ENCODE measurements around the gene COL17A1. TPM values are rescaled to one million over a fixed set of nuclear protein-coding genes. Genes with fewer than 3 reads are reported as not detected.

COL17A1 gene
- total and polyA plus RNA-seq, 2 experiments from 2014 or later, result 1.1 to 1.3 TPM

DNA sequence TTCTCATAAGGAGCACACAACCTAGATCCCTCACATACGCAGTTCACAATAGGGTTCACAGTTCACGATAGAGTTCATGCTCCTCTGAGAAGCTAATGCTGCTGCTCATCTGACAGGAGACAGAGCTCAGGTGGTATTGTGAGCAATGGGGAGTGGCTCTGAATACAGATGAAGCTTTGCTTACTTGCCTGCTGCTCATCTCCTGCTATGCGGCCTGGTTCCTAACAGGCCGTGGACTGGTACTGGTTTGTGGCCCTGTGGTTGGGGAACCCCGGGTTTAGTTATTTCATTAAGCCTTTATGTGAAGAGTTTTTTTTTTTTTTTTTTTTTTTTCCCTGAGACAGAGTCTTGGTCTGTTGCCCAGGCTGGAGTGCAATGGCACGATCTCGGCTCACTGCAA lies 99.3 kb downstream of the COL17A1 start:
- ATAC-seq (no peak), DNase-seq (ENCODE audit: low spot score) (no peak)
- Mint-ChIP-seq H3K4me1 (peaks cover 10% of the 10 kb centered on the region), H3K4me3 (no peak overlapping the region), H3K27me3 (ENCODE audit: insufficient read depth, low read depth, poor library complexity) (no peaks in the 10 kb centered on the region), H3K9me3 (no peaks in the 10 kb centered on the region), H3K36me3 (ENCODE audit: low read depth) (no peaks in the 10 kb centered on the region), H3K27ac (no peak overlapping the region)
- Histone ChIP-seq H3K27me3 (ENCODE audit: insufficient read depth) (no peaks in the 10 kb centered on the region), H3F3A (replicated peaks; ENCODE audit: low read depth) (no peaks in the 10 kb centered on the region), H3K9me2 (ENCODE audit: insufficient read depth) (no peaks in the 10 kb centered on the region), H3K4me3 (no peak overlapping the region), H3K79me2 (replicated peaks; ENCODE audit: insufficient read depth) (peaks cover 13% of the 10 kb centered on the region; the same call in 1 of the 2 replicates), H3K36me3 (ENCODE audit: insufficient read depth) (no peaks in the 10 kb centered on the region), H3K4me1 (ENCODE audit: insufficient read depth) (peaks cover 10% of the 10 kb centered on the region), H3K4me2 (no peak overlapping the region), H2AFZ (no peak overlapping the region), H4K20me1 (replicated peaks; ENCODE audit: insufficient read depth) (0 out of 2 replicates have a peak, but pooled peaks cover 4% of the 10 kb centered on the region), H3K27ac (ENCODE audit: low read depth) (no peak overlapping the region)
- no peak for TF ChIP-seq STAT1 (IDR thresholded peaks at IDR 0.05; ENCODE audit: unreplicated experiment)
- TF ChIP-seq, protein P1, sequence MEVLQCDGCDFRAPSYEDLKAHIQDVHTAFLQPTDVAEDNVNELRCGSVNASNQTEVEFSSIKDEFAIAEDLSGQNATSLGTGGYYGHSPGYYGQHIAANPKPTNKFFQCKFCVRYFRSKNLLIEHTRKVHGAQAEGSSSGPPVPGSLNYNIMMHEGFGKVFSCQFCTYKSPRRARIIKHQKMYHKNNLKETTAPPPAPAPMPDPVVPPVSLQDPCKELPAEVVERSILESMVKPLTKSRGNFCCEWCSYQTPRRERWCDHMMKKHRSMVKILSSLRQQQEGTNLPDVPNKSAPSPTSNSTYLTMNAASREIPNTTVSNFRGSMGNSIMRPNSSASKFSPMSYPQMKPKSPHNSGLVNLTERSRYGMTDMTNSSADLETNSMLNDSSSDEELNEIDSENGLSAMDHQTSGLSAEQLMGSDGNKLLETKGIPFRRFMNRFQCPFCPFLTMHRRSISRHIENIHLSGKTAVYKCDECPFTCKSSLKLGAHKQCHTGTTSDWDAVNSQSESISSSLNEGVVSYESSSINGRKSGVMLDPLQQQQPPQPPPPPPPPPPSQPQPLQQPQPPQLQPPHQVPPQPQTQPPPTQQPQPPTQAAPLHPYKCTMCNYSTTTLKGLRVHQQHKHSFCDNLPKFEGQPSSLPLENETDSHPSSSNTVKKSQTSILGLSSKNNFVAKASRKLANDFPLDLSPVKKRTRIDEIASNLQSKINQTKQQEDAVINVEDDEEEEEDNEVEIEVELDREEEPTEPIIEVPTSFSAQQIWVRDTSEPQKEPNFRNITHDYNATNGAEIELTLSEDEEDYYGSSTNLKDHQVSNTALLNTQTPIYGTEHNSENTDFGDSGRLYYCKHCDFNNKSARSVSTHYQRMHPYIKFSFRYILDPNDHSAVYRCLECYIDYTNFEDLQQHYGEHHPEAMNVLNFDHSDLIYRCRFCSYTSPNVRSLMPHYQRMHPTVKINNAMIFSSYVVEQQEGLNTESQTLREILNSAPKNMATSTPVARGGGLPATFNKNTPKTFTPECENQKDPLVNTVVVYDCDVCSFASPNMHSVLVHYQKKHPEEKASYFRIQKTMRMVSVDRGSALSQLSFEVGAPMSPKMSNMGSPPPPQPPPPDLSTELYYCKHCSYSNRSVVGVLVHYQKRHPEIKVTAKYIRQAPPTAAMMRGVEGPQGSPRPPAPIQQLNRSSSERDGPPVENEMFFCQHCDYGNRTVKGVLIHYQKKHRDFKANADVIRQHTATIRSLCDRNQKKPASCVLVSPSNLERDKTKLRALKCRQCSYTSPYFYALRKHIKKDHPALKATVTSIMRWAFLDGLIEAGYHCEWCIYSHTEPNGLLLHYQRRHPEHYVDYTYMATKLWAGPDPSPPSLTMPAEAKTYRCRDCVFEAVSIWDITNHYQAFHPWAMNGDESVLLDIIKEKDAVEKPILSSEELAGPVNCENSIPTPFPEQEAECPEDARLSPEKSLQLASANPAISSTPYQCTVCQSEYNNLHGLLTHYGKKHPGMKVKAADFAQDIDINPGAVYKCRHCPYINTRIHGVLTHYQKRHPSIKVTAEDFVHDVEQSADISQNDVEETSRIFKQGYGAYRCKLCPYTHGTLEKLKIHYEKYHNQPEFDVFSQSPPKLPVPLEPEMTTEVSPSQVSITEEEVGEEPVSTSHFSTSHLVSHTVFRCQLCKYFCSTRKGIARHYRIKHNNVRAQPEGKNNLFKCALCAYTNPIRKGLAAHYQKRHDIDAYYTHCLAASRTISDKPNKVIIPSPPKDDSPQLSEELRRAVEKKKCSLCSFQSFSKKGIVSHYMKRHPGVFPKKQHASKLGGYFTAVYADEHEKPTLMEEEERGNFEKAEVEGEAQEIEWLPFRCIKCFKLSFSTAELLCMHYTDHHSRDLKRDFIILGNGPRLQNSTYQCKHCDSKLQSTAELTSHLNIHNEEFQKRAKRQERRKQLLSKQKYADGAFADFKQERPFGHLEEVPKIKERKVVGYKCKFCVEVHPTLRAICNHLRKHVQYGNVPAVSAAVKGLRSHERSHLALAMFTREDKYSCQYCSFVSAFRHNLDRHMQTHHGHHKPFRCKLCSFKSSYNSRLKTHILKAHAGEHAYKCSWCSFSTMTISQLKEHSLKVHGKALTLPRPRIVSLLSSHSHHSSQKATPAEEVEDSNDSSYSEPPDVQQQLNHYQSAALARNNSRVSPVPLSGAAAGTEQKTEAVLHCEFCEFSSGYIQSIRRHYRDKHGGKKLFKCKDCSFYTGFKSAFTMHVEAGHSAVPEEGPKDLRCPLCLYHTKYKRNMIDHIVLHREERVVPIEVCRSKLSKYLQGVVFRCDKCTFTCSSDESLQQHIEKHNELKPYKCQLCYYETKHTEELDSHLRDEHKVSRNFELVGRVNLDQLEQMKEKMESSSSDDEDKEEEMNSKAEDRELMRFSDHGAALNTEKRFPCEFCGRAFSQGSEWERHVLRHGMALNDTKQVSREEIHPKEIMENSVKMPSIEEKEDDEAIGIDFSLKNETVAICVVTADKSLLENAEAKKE (CRISPR knock-in tag; IDR thresholded peaks at IDR 0.05), result no peak
- no peak for TF ChIP-seq JUNB (IDR thresholded peaks at IDR 0.05; ENCODE audit: unreplicated experiment)
- no peak for TF ChIP-seq ZNF331 (CRISPR knock-in tag; IDR thresholded peaks at IDR 0.05; ENCODE audit: low read depth)
- no peak for TF ChIP-seq EZH2 (IDR thresholded peaks at IDR 0.05; ENCODE audit: low read depth, unreplicated experiment)
- no peak for TF ChIP-seq CREB1 (CRISPR knock-in tag; IDR thresholded peaks at IDR 0.05; ENCODE audit: low read depth)
- TF ChIP-seq NANOG (IDR thresholded peaks at IDR 0.05; ENCODE audit: borderline replicate concordance), result no peak
- no peak for TF ChIP-seq ZNF114 (CRISPR knock-in tag; IDR thresholded peaks at IDR 0.05)
- TF ChIP-seq, protein P2, sequence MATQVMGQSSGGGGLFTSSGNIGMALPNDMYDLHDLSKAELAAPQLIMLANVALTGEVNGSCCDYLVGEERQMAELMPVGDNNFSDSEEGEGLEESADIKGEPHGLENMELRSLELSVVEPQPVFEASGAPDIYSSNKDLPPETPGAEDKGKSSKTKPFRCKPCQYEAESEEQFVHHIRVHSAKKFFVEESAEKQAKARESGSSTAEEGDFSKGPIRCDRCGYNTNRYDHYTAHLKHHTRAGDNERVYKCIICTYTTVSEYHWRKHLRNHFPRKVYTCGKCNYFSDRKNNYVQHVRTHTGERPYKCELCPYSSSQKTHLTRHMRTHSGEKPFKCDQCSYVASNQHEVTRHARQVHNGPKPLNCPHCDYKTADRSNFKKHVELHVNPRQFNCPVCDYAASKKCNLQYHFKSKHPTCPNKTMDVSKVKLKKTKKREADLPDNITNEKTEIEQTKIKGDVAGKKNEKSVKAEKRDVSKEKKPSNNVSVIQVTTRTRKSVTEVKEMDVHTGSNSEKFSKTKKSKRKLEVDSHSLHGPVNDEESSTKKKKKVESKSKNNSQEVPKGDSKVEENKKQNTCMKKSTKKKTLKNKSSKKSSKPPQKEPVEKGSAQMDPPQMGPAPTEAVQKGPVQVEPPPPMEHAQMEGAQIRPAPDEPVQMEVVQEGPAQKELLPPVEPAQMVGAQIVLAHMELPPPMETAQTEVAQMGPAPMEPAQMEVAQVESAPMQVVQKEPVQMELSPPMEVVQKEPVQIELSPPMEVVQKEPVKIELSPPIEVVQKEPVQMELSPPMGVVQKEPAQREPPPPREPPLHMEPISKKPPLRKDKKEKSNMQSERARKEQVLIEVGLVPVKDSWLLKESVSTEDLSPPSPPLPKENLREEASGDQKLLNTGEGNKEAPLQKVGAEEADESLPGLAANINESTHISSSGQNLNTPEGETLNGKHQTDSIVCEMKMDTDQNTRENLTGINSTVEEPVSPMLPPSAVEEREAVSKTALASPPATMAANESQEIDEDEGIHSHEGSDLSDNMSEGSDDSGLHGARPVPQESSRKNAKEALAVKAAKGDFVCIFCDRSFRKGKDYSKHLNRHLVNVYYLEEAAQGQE (IDR thresholded peaks at IDR 0.05; ENCODE audit: unreplicated experiment), result no peak
- TF ChIP-seq POLR2AphosphoS5 (IDR thresholded peaks at IDR 0.05; ENCODE audit: low read depth), result no peak
- TF ChIP-seq, protein P3, sequence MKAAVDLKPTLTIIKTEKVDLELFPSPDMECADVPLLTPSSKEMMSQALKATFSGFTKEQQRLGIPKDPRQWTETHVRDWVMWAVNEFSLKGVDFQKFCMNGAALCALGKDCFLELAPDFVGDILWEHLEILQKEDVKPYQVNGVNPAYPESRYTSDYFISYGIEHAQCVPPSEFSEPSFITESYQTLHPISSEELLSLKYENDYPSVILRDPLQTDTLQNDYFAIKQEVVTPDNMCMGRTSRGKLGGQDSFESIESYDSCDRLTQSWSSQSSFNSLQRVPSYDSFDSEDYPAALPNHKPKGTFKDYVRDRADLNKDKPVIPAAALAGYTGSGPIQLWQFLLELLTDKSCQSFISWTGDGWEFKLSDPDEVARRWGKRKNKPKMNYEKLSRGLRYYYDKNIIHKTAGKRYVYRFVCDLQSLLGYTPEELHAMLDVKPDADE (IDR thresholded peaks at IDR 0.05), result no peak
- TF ChIP-seq EZH2phosphoT487 (IDR thresholded peaks at IDR 0.05; ENCODE audit: unreplicated experiment), result no peak
- TF ChIP-seq, protein P4, sequence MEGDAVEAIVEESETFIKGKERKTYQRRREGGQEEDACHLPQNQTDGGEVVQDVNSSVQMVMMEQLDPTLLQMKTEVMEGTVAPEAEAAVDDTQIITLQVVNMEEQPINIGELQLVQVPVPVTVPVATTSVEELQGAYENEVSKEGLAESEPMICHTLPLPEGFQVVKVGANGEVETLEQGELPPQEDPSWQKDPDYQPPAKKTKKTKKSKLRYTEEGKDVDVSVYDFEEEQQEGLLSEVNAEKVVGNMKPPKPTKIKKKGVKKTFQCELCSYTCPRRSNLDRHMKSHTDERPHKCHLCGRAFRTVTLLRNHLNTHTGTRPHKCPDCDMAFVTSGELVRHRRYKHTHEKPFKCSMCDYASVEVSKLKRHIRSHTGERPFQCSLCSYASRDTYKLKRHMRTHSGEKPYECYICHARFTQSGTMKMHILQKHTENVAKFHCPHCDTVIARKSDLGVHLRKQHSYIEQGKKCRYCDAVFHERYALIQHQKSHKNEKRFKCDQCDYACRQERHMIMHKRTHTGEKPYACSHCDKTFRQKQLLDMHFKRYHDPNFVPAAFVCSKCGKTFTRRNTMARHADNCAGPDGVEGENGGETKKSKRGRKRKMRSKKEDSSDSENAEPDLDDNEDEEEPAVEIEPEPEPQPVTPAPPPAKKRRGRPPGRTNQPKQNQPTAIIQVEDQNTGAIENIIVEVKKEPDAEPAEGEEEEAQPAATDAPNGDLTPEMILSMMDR (conservative IDR thresholded peaks at IDR 0.05; ENCODE audit: low read depth in 2 of 2), result no peak
